Sigmoid colon (tissue), 7 donors: Measurements from ENCODE around the gene HS3ST6. TPM values are rescaled to one million over a fixed set of nuclear protein-coding genes. Genes with fewer than 3 reads are reported as not detected.

Source experiments
- DNase-seq: peaks from one replicate; pipeline ENCODE4 v3.0.0-alpha.2; 2019
- H3K27ac ChIP-seq, 4 donors: fragments of 200-600 bp; sonication (generic); one replicate each; pipeline ENCODE4 v1.5.1; 2016 to 2019; ENCODE audit warnings: mild to moderate bottlenecking in 1 of 4
- H3K27me3 ChIP-seq, 3 donors: fragments of 200-600 bp; sonication (generic); one replicate each; pipeline ENCODE4 v1.5.1; 2019; ENCODE audit warnings: mild to moderate bottlenecking in 1 of 3
- H3K36me3 ChIP-seq, 4 donors: fragments of 200-600 bp; sonication (generic); one replicate each; pipeline ENCODE4 v1.5.1; 2016 to 2019
- H3K4me1 ChIP-seq, 4 donors: fragments of 200-600 bp; sonication (generic); one replicate each; pipeline ENCODE4 v1.5.1; 2017 to 2019
- H3K4me3 ChIP-seq, 4 donors: fragments of 200-600 bp; sonication (generic); one replicate each; pipeline ENCODE4 v1.5.1; 2017 to 2019; ENCODE audit warnings: mild to moderate bottlenecking in 2 of 4, moderate library complexity in 1 of 4
- H3K9me3 ChIP-seq, 4 donors: fragments of 200-600 bp in 3 of 4; sonication (generic) in 3 of 4; one replicate each; pipeline versions ENCODE4 v1.5.1 to v1.6.1; 2013 to 2019
- EP300 ChIP-seq, 4 donors: sonication (generic); formaldehyde crosslinking; IDR thresholded peaks; one replicate each; pipeline ENCODE4 v1.6.1; 2017; ENCODE audit warnings: antibody characterized with exemption in 4 of 4
- POLR2A ChIP-seq, 2 donors: fragments of 450-650 bp; IDR thresholded peaks; one replicate each; pipeline ENCODE4 v1.6.1; 2016; ENCODE audit warnings: antibody characterized with exemption in 2 of 2, mild to moderate bottlenecking in 2 of 2, moderate library complexity in 2 of 2
- POLR2AphosphoS5 ChIP-seq, 4 donors: sonication (generic); formaldehyde crosslinking; IDR thresholded peaks; one replicate each; pipeline ENCODE4 v1.6.1; 2017; ENCODE audit warnings: antibody characterized with exemption in 4 of 4
- WGBS, 2 donors: extraction: QIAGEN DNeasy Blood & Tissue Kit; methylation state at CpG; one replicate each; pipeline ENCODE4 v1.1.7; 2013; 5-methylcytosine and 5-hydroxymethylcytosine counted together
- intact Hi-C: fragments of 100-400 bp; cut with DNase I; formaldehyde crosslinking; loops from one replicate; pipeline ENCODE4 v1.15.1; 2023
- polyA plus RNA-seq, 3 donors: library from polyadenylated mRNA; stranded (reverse); fragments of 200-250 nt; gene quantifications; one replicate each; pipeline ENCODE4 v1.2.3, GENCODE V29; 2013
- total RNA-seq, 4 donors: library from RNA; depleted of rRNA; stranded (reverse); fragments of >200 nt; gene quantifications; one replicate each; pipeline ENCODE4 v1.1.0, GENCODE V29; 2016
- TF ChIP-seq, protein P1 (sequence below), 4 experiments: fragments of 450-650 bp in 3 of 4; fragments of 200-600 bp in 1 of 4; IDR thresholded peaks; one replicate each; pipeline ENCODE4 v1.5.1; 2016 to 2019; ENCODE audit warnings: antibody characterized with exemption in 4 of 4, mild to moderate bottlenecking in 3 of 4, moderate library complexity in 2 of 4
- donor health status: healthy with polysubstance abuse.
- donor health status: Bipolar disorder and iron deficiency.
- donor health status: healthy.

HS3ST6 gene
- total and polyA plus RNA-seq, 7 donors, result 0.09 to 6.0 TPM; not detected in 5

DNA sequence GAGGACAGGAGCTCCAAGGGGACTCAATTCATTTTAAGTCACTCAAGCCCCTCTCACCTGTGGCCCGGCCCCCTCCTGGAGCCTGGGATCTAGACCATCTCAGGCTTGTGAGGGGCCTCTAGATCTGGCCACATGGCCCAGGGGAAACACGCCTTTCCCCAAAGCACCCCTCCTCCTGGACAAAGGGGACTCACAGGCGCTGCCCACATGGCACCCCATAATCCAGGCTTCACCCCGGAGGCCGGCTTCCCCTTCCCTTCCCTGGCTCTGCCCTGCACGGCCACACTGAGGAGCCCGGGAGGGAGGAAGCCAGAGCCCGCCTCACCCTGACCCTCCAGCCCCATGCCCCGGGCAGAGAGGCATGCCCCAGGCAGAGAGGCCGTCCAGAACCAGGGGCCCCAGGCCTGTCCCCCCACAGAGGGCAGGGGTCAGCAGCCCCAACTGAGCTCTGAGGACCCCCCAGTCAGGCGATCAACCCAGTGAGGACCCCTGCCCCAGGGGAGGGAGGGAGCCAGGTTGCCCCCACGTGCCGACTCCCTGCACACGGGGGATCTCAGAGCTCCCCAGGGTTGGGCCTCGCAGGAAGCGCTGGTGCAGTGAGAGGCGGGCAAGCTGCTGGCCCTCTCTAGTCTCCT lies 10.9 kb downstream of the HS3ST6 start:
- H3K9me3 ChIP-seq, result no peaks in the 10 kb centered on the region
- H3K27me3 ChIP-seq, result peaks cover 3 to 60% (median 26%) of the 10 kb centered on the region in 3 donors
- no peaks in the 10 kb centered on the region for H3K4me1 ChIP-seq
- WGBS, 2 donors, result 77 to 81% methylated on average over 17 of the region's 17 CpGs
- intact Hi-C loops, result no loop called here
- H3K27ac ChIP-seq, result no peak overlapping the region
- no peaks in the 10 kb centered on the region for H3K36me3 ChIP-seq
- no peak for TF ChIP-seq POLR2A (IDR thresholded peaks at IDR 0.05)
- no peak for DNase-seq
- no peak overlapping the region for H3K4me3 ChIP-seq

DNA sequence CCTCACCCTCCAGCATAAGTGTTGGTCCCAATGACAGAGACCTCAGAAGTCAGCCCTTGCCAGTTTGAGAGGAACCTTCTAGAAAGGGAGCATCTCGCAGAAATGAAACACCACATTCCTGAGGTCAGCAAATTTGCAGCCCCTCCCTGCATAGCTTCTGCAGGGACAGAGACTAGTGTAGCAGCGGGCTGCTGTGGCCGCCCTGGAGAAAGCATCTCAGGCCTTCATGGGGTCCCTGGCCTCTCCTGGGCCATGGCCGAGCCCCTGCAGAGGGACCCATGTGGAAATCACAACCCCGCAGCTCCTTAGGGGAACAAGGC lies 11.4 kb downstream of the HS3ST6 start:
- no peak for TF ChIP-seq POLR2AphosphoS5 (IDR thresholded peaks at IDR 0.05)
- TF ChIP-seq, protein P1, sequence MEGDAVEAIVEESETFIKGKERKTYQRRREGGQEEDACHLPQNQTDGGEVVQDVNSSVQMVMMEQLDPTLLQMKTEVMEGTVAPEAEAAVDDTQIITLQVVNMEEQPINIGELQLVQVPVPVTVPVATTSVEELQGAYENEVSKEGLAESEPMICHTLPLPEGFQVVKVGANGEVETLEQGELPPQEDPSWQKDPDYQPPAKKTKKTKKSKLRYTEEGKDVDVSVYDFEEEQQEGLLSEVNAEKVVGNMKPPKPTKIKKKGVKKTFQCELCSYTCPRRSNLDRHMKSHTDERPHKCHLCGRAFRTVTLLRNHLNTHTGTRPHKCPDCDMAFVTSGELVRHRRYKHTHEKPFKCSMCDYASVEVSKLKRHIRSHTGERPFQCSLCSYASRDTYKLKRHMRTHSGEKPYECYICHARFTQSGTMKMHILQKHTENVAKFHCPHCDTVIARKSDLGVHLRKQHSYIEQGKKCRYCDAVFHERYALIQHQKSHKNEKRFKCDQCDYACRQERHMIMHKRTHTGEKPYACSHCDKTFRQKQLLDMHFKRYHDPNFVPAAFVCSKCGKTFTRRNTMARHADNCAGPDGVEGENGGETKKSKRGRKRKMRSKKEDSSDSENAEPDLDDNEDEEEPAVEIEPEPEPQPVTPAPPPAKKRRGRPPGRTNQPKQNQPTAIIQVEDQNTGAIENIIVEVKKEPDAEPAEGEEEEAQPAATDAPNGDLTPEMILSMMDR (IDR thresholded peaks at IDR 0.05), result no peak
- no peak for TF ChIP-seq EP300 (IDR thresholded peaks at IDR 0.05)
- no peak for TF ChIP-seq POLR2A (IDR thresholded peaks at IDR 0.05)
- Histone ChIP-seq H3K27ac (no peak overlapping the region), H3K4me3 (no peak overlapping the region), H3K4me1 (no peaks in the 10 kb centered on the region), H3K27me3 (peaks cover 3 to 60% (median 26%) of the 10 kb centered on the region in 3 donors), H3K9me3 (no peaks in the 10 kb centered on the region), H3K36me3 (no peaks in the 10 kb centered on the region)
- DNase-seq, result no peak
- intact Hi-C loops, result no loop called here
- 83 to 86% methylated on average over 5 of the region's 5 CpGs for WGBS, 2 donors

DNA sequence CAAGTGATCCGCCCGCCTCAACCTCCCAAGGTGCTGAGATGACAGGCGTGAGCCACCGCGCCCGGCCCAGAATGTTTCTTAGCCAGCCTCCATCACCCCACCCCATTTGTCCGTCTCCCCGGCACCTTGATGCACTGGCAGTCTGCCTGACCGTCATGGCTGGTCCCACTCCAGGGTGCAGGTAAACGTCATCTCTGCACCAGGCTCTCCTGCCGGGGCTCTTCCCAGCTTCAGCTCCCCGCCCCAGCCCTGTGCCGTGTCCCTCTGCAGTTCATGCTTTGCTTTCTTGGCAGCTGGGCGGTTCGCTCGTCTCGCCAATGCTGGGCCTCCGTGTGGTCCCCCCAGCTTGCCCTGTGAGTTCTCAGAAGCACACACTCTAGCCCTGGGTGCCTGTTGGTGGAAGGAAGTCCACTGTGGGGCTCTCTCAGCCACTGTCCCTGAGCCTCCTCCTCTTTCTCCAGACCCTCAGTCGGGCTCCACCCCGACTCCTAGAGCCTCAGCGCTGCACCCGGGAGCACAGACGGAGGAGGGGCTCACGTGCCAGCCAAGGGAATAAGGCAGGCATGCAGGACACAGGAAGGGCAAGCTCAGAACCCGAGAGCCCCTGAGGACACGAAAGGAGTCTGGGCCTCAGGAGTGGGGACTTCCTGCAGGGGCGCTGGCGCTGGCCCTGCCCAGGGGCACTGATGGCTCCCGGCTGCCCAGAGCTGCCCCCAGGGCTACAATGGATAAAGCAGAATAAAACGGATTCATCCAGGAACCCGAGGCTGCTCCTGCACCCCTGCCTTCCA lies 12.0 kb downstream of the HS3ST6 start:
- H3K4me3 ChIP-seq, result no peak overlapping the region
- TF ChIP-seq POLR2AphosphoS5 (IDR thresholded peaks at IDR 0.05) (no peak), POLR2A (IDR thresholded peaks at IDR 0.05) (no peak), EP300 (IDR thresholded peaks at IDR 0.05) (no peak)
- TF ChIP-seq, protein P1 (IDR thresholded peaks at IDR 0.05), result no peak
- no peak for DNase-seq
- WGBS, 2 donors, result 25 to 58% methylated on average over 31 of the region's 31 CpGs
- H3K36me3 ChIP-seq, result no peaks in the 10 kb centered on the region
- no peak overlapping the region for H3K27ac ChIP-seq
- peaks cover 3 to 60% (median 26%) of the 10 kb centered on the region in 3 donors for H3K27me3 ChIP-seq
- H3K9me3 ChIP-seq, result no peaks in the 10 kb centered on the region
- intact Hi-C loops, result no loop called here
- no peaks in the 10 kb centered on the region for H3K4me1 ChIP-seq

DNA sequence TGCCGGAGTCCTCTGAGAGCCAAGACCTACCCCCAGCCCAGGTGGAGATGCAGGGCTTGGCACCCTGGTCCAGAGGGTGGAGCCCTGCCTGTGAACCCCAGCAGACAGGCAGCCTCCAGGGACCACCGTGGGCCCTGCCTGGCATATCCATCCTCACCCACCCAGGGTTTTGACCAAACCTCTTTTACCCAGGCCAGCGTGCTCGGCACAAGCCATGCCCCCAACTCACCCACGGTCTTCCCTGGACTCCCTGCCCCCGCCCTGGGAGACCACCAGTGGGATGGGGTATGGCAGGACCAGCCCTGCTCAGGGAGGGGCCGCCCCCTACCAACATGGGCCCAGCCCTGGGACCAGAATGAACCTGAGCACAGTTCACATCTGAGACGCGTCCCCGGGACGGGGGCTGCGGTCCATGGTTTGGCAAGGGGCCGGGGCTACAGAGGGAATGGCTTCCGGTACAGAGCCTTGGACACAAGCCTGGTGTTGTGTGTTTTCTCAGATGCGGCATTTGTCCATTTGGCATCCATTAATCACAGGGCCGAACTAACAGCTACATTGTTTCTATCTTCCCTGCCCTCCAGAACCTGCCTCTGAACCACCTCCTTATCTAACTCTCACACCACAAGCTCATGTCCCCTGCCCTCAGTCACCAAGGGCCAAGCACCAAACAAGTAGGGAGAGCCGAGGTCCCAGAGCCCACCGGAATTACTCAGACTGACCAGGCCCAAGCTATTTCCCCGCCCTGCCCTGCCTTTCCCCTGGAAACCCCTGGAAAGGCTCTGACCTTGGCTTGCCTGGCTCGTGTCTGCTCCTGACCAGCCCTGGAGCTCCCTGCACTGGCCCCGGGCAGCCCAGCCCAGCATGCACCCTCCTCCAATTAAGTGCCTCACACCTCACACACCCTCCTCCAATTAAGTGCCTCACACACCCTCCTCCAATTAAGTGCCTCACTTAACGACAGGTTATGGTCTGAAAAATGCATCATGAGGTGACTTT lies 14.1 kb downstream of the HS3ST6 start:
- Histone ChIP-seq H3K27ac (no peak overlapping the region), H3K9me3 (no peaks in the 10 kb centered on the region), H3K4me3 (no peak overlapping the region), H3K27me3 (peaks cover 3 to 63% (median 21%) of the 10 kb centered on the region in 3 donors), H3K4me1 (no peaks in the 10 kb centered on the region), H3K36me3 (no peaks in the 10 kb centered on the region)
- DNase-seq, result no peak
- WGBS, 2 donors, result 78% methylated on average over 22 of the region's 22 CpGs
- TF ChIP-seq POLR2AphosphoS5 (IDR thresholded peaks at IDR 0.05) (no peak), EP300 (IDR thresholded peaks at IDR 0.05) (no peak), POLR2A (IDR thresholded peaks at IDR 0.05) (no peak)
- TF ChIP-seq, protein P1 (IDR thresholded peaks at IDR 0.05), result no peak
- intact Hi-C loops, result no loop called here

DNA sequence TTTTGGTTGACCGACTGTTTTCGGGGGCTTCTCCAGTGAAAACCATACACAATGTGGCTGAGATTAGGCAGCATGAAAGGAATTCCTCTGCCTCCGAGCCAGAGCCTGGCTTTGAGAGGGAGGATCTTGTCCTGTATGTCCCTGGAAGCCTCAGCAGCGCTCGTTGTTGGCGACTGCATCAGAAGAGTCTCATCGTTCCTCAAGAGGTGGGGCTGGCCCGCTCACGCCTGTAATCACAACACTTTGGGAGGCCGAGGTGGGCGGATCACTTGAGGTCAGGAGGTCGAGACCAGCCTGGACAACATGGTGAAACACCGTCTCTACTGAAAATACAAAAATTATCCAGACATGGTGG lies 15.0 kb downstream of the HS3ST6 start:
- DNase-seq, result no peak
- H3K27me3 ChIP-seq, result peaks cover 3 to 63% (median 14%) of the 10 kb centered on the region in 3 donors

More for the DNA sequence above, 15.0 kb downstream of the HS3ST6 start:
- TF ChIP-seq POLR2AphosphoS5 (IDR thresholded peaks at IDR 0.05), result no peak
- no peak for TF ChIP-seq POLR2A (IDR thresholded peaks at IDR 0.05)
- TF ChIP-seq, protein P1 (IDR thresholded peaks at IDR 0.05), result no peak
- TF ChIP-seq EP300 (IDR thresholded peaks at IDR 0.05), result no peak
- intact Hi-C loops, result no loop called here
- no peak overlapping the region for H3K4me3 ChIP-seq
- WGBS, 2 donors, result 70 to 81% methylated on average over 13 of the region's 13 CpGs
- no peaks in the 10 kb centered on the region for H3K36me3 ChIP-seq
- H3K9me3 ChIP-seq, result no peaks in the 10 kb centered on the region
- H3K27ac ChIP-seq, result no peak overlapping the region
- no peaks in the 10 kb centered on the region for H3K4me1 ChIP-seq
